Measurements from ENCODE around the gene FIG4. TPM values are rescaled to one million over a fixed set of nuclear protein-coding genes. Genes with fewer than 3 reads are reported as not detected.

The FIG4 gene
- total and polyA plus RNA-seq, 2 donors (not counting 1 experiment from before 2014, with no cell fraction given) = 21.1 to 38.3 TPM

GRCh38 chr6:109834595-109835437, 143.7 kb downstream of the FIG4 start:
- TF ChIP-seq EZH2 (IDR thresholded peaks at IDR 0.05; ENCODE audit: low read length, missing control alignments) (no peak), CTCF (conservative IDR thresholded peaks at IDR 0.05 in 1 of 2, IDR thresholded peaks at IDR 0.05 in 1 of 2; ENCODE audit: low read depth in 1 of 2, low read length in 2 of 2) (no peak)

GRCh38 chr6:109840034-109840433, 148.9 kb downstream of the FIG4 start:
- Histone ChIP-seq H3K27ac (ENCODE audit: insufficient read depth, low read length) (no peak overlapping the region), H3K36me3 (ENCODE audit: control insufficient read depth, insufficient read depth, low read length) (no peaks in the 10 kb centered on the region), H4K20me1 (ENCODE audit: control insufficient read depth, extremely low read depth, insufficient read depth, low read length) (no peaks in the 10 kb centered on the region), H3K4me3 (replicated peaks in 1 of 4; ENCODE audit: control extremely low read depth in 1 of 4, insufficient read depth in 1 of 4, low read depth in 3 of 4, low read length in 4 of 4) (no peak overlapping the region), H3K9ac (ENCODE audit: insufficient read depth, low read length) (no peak overlapping the region), H2AFZ (ENCODE audit: low read length) (no peak overlapping the region), H3K9me3 (ENCODE audit: control insufficient read depth, insufficient read depth, low read depth, low read length) (no peaks in the 10 kb centered on the region), H3K4me2 (ENCODE audit: extremely low read depth, insufficient read depth, low read length) (no peak overlapping the region), H3K4me1 (ENCODE audit: control insufficient read depth, extremely low read depth, insufficient read depth, low read length) (no peaks in the 10 kb centered on the region), H3K79me2 (ENCODE audit: control insufficient read depth, insufficient read depth, low read length) (no peaks in the 10 kb centered on the region), H3K27me3 (ENCODE audit: control insufficient read depth, insufficient read depth, low read length) (no peaks in the 10 kb centered on the region)
- no peak for TF ChIP-seq EZH2 (IDR thresholded peaks at IDR 0.05; ENCODE audit: low read length, missing control alignments)
- TF ChIP-seq CTCF (conservative IDR thresholded peaks at IDR 0.05 in 1 of 2, IDR thresholded peaks at IDR 0.05 in 1 of 2; ENCODE audit: low read depth in 1 of 2, low read length in 2 of 2) = no peak
- DNase-seq (ENCODE audit: low read depth in 2 of 2) = no peak

More at GRCh38 chr6:109834595-109835437, 143.7 kb downstream of the FIG4 start:
- Histone ChIP-seq H3K9me3 (ENCODE audit: control insufficient read depth, insufficient read depth, low read depth, low read length) (no peaks in the 10 kb centered on the region), H3K27me3 (ENCODE audit: control insufficient read depth, insufficient read depth, low read length) (no peaks in the 10 kb centered on the region), H3K4me1 (ENCODE audit: control insufficient read depth, extremely low read depth, insufficient read depth, low read length) (no peaks in the 10 kb centered on the region), H3K27ac (ENCODE audit: insufficient read depth, low read length) (no peak overlapping the region), H3K4me3 (replicated peaks in 1 of 4; ENCODE audit: control extremely low read depth in 1 of 4, insufficient read depth in 1 of 4, low read depth in 3 of 4, low read length in 4 of 4) (no peak overlapping the region), H3K4me2 (ENCODE audit: extremely low read depth, insufficient read depth, low read length) (no peak overlapping the region), H3K9ac (ENCODE audit: insufficient read depth, low read length) (no peak overlapping the region), H3K79me2 (ENCODE audit: control insufficient read depth, insufficient read depth, low read length) (no peaks in the 10 kb centered on the region), H4K20me1 (ENCODE audit: control insufficient read depth, extremely low read depth, insufficient read depth, low read length) (no peaks in the 10 kb centered on the region), H3K36me3 (ENCODE audit: control insufficient read depth, insufficient read depth, low read length) (no peaks in the 10 kb centered on the region), H2AFZ (ENCODE audit: low read length) (no peak overlapping the region)
- DNase-seq (ENCODE audit: low read depth in 2 of 2) = no peak

- TF ChIP-seq CTCF (conservative IDR thresholded peaks at IDR 0.05 in 1 of 2, IDR thresholded peaks at IDR 0.05 in 1 of 2; ENCODE audit: low read depth in 1 of 2, low read length in 2 of 2) (no peak), EZH2 (IDR thresholded peaks at IDR 0.05; ENCODE audit: low read length, missing control alignments) (no peak)
- no peaks in the 10 kb centered on the region for H3K36me3 ChIP-seq (ENCODE audit: control insufficient read depth, insufficient read depth, low read length)
- H3K4me3 ChIP-seq (replicated peaks in 1 of 4; ENCODE audit: control extremely low read depth in 1 of 4, insufficient read depth in 1 of 4, low read depth in 3 of 4, low read length in 4 of 4) = no peak overlapping the region
- H3K27me3 ChIP-seq (ENCODE audit: control insufficient read depth, insufficient read depth, low read length) = no peaks in the 10 kb centered on the region
- no peak overlapping the region for H3K27ac ChIP-seq (ENCODE audit: insufficient read depth, low read length)
- H4K20me1 ChIP-seq (ENCODE audit: control insufficient read depth, extremely low read depth, insufficient read depth, low read length) = no peaks in the 10 kb centered on the region
- no peaks in the 10 kb centered on the region for H3K4me1 ChIP-seq (ENCODE audit: control insufficient read depth, extremely low read depth, insufficient read depth, low read length)
- no peak overlapping the region for H3K9ac ChIP-seq (ENCODE audit: insufficient read depth, low read length)
- DNase-seq (ENCODE audit: low read depth in 2 of 2) = no peak
- no peak overlapping the region for H3K4me2 ChIP-seq (ENCODE audit: extremely low read depth, insufficient read depth, low read length)
- H3K79me2 ChIP-seq (ENCODE audit: control insufficient read depth, insufficient read depth, low read length) = no peaks in the 10 kb centered on the region
- no peaks in the 10 kb centered on the region for H3K9me3 ChIP-seq (ENCODE audit: control insufficient read depth, insufficient read depth, low read depth, low read length)
- no peak overlapping the region for H2AFZ ChIP-seq (ENCODE audit: low read length)
These were observed 149.7 kb downstream of the FIG4 start for GRCh38 chr6:109840796-109841195.
